A673 (cell line): Measurements from ENCODE around the gene B3GALT2.

Source experiments
- CTCF ChIP-seq: fragments of 300-800, 200-600 bp; sonication (generic); conservative IDR thresholded peaks from 2 replicates; pipeline ENCODE4 v1.5.1; 2017; ENCODE audit warnings: low read depth, mild to moderate bottlenecking, antibody characterized with exemption, low read length, moderate library complexity, mixed read lengths
- EZH2 ChIP-seq: fragments of 200-600 bp; sonication (generic); IDR thresholded peaks from 2 replicates; pipeline ENCODE4 v1.6.1; 2017; ENCODE audit warnings: borderline replicate concordance, low read depth, mild to moderate bottlenecking, mixed read lengths, antibody characterized with exemption, low read length; ENCODE audit not compliant: poor library complexity, severe bottlenecking

- no peak for TF ChIP-seq CTCF
- TF ChIP-seq EZH2 = no peak
These were observed 24.6 kb upstream of the B3GALT2 start for GRCh38 chr1:193210996-193211395.
